Endothelial cell of umbilical vein (primary cell): Measurements from ENCODE around the gene ALK.

ENCODE experiments used
- CTCF ChIP-seq, 2 donors: IDR thresholded peaks; 1 replicate in 1 of 2; 2 replicates in 1 of 2; pipeline ENCODE4 v1.5.1; 2011; ENCODE audit warnings: low read length in 2 of 2, mild to moderate bottlenecking in 2 of 2, moderate library complexity in 2 of 2, control low read depth in 1 of 2, inconsistent platforms in 1 of 2, low read depth in 1 of 2; ENCODE audit not compliant: insufficient read depth in 1 of 2; ENCODE audit errors: extremely low read depth in 1 of 2
- EZH2 ChIP-seq: IDR thresholded peaks from 2 replicates; pipeline ENCODE4 v1.6.1; 2012; ENCODE audit warnings: borderline replicate concordance, low read depth, mild to moderate bottlenecking, moderate library complexity, low read length, inconsistent platforms; ENCODE audit not compliant: severe bottlenecking
- JUN ChIP-seq: IDR thresholded peaks from 2 replicates; pipeline ENCODE4 v1.6.1; 2011; ENCODE audit warnings: borderline replicate concordance, low read depth; ENCODE audit not compliant: insufficient read length, insufficient read depth
- MYC ChIP-seq: IDR thresholded peaks from one replicate; pipeline ENCODE4 v1.6.1; 2011; ENCODE audit warnings: mild to moderate bottlenecking, low read depth, low read length
- POLR2A ChIP-seq: IDR thresholded peaks from 2 replicates; pipeline ENCODE4 v1.6.1; 2012; ENCODE audit warnings: low read depth, mild to moderate bottlenecking, control low read depth, low read length
- POLR2AphosphoS5 ChIP-seq: IDR thresholded peaks from 2 replicates; pipeline ENCODE4 v1.6.1; 2012; ENCODE audit warnings: low read depth, mild to moderate bottlenecking, control low read depth, low read length, moderate library complexity; ENCODE audit not compliant: insufficient read depth

DNA sequence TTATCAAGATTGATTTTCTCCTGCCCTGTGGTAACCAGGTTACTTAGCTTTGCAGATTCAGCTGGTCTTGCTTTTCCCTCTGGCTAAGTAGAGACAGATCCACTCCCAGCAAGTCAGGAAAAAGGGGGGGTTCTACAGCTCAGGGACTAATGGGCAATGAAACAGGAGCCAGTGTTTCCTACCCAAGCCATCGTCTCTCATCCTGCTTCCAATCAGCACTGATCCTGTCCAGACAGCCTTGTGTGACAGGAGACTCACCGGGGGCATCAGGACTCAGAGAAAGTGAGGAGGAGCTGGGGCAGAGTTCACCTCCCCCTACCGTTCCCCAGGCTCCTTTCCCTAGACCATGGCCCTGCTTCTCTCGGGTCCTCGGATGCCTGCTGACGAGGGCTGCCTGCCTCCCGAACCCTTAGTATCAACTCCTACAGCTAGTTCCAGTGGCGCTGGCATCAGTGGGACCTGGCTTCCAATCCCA lies 307.6 kb downstream of the ALK start:
- TF ChIP-seq POLR2A (no peak), CTCF (IDR thresholded peaks at IDR 0.05; ENCODE audit: extremely low read depth in 1 of 2, insufficient read depth in 1 of 2, low read depth in 1 of 2, low read length in 2 of 2) (no peak), POLR2AphosphoS5 (no peak), MYC (no peak), EZH2 (no peak), JUN (no peak)
